ENCODE results near the gene GDPGP1. TPM values are rescaled to one million over a fixed set of nuclear protein-coding genes. Genes with fewer than 3 reads are reported as not detected.

GDPGP1 gene
- total RNA-seq, 4 donors from 2014 or later = 7.1 to 28.1 (median 13.6) TPM

GRCh38 chr15:90231028-90232017 lies 2.7 kb upstream of the GDPGP1 start:
- Histone ChIP-seq H3K27me3 (no peaks in the 10 kb centered on the region), H3K27ac (peak overlapping the region; percentile 42 to 52 (median 43)), H3K4me1 (peaks cover 20 to 25% of the 10 kb centered on the region in 2 donors), H3K9me3 (no peaks in the 10 kb centered on the region), H3K4me3 (replicated peaks in 1 of 3) (no peak overlapping the region), H3K36me3 (peaks cover 39 to 47% of the 10 kb centered on the region in 2 donors)
- intact Hi-C loops (cut with DNase I) = no loop called here
- TF ChIP-seq POLR2A (IDR thresholded peaks at IDR 0.05) (no peak), CTCF (IDR thresholded peaks at IDR 0.05) (no peak)
- WGBS, 2 donors = 65 to 83% methylated on average over 19 to 27 of the region's 27 CpGs
- peak; percentile 12 to 13 for DNase-seq

DNA sequence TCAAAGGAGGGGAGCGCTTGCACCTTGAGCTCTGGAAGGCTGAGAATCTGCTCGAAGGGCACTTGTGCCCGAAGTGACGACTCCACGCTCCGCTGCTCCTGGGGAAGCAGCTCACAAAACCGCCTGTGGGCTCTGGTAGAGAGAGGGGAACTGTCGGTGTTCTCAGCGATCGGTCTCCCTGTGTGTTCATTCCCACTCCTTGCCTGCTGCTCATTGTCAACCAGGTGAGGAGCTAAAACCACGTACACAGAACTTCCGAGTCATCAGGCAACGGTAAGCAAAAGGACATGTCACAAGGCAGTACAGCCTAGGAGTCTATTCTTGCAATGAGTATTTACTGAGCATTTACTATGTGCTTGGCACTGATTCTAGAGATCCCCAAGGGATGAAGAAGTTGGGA lies 1.8 kb upstream of the GDPGP1 start:
- intact Hi-C loops (cut with DNase I) = no loop called here

DNA sequence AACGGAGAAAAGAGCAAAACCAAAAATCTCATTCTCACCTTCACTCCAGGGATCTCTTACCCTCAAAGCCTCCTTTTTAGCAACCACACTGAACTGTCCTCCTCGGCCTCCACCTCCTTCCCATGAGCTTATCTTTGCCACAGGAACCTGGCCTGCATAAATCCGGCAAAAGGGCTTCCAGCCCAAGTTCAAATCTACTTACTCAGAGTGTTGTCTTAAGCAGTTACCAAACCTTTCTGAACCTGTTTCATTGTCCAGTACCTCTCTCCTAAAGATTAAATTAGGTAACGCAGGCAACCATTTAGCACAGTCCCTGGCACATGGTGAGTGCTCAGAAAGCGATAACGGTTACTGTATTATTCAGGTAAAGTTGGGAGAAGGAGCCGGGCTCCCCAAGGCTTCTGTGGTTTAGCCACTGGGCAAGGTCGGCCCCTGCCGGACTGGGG lies 1.0 kb upstream of the GDPGP1 start:
- H3K27ac ChIP-seq = peak overlapping the region; percentile 76 to 88 (median 86)
- WGBS, 2 donors = 7 to 11% methylated on average over 9 of the region's 9 CpGs
- peaks cover 20 to 25% of the 10 kb centered on the region in 2 donors for H3K4me1 ChIP-seq
- H3K27me3 ChIP-seq = no peaks in the 10 kb centered on the region
- TF ChIP-seq CTCF (IDR thresholded peaks at IDR 0.05) (peak in 4 of 6 experiments; percentile 46 to 54 (median 50)), POLR2A (IDR thresholded peaks at IDR 0.05) (no peak)
- H3K9me3 ChIP-seq = no peaks in the 10 kb centered on the region
- peak overlapping the region; percentile 66 to 95 (median 67) for H3K4me3 ChIP-seq (replicated peaks in 1 of 3)
- intact Hi-C loops (cut with DNase I) = no loop called here
- H3K36me3 ChIP-seq = peaks cover 32 to 35% of the 10 kb centered on the region in 2 donors
- DNase-seq = peak in 1 of 2 donors; percentile 8

More for the DNA sequence above, 1.8 kb upstream of the GDPGP1 start:
- peak overlapping the region; percentile 42 to 52 (median 43) for H3K27ac ChIP-seq
- peaks cover 20 to 25% of the 10 kb centered on the region in 2 donors for H3K4me1 ChIP-seq
- no peaks in the 10 kb centered on the region for H3K27me3 ChIP-seq
- 49 to 50% methylated on average over 13 of the region's 13 CpGs for WGBS, 2 donors
- no peaks in the 10 kb centered on the region for H3K9me3 ChIP-seq
- TF ChIP-seq POLR2A (IDR thresholded peaks at IDR 0.05) (no peak), CTCF (IDR thresholded peaks at IDR 0.05) (no peak)
- peak overlapping the region in 1 of 3 donors; percentile 66 for H3K4me3 ChIP-seq (replicated peaks in 1 of 3)
- H3K36me3 ChIP-seq = peaks cover 36 to 42% of the 10 kb centered on the region in 2 donors
- DNase-seq = peak; percentile 62 to 69

DNA sequence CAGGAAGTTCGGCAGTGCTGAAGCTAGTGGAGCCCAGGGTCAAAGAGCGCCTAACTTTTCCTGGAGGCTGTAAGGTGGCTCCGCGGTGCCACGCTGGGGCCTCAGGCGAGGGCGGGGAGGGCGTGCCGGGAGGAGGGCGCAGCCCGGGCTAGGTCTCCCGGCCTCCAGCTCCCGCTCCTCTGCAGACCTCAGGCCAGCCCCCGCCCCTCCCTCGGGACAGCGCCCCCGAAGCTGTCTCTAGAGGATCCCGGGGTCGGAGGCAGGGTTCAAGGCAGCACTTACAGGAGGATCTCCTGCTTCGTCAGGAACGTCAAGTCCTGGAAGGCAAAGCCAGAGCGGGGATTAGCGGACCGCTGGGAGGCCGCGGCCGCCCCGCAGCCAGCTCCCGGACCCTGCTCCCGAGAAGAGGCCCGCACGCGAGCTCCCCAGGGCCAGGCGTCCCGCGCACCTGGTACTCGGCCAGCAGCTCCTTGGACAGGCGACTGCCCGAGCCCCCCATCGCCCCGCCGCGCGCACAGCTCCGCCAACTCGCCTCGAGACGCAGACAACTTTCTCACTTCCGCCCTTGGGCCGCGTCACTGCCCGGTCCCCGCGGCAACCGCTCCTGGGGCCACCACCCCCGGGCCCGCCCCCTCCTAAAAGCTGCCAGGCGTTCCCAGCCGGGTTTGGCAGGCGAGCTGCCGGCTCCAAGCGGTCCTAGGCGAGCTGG lies 468 bp upstream of the GDPGP1 start, which contains the start of gene CIB1:
TSS of gene CIB1 (minus strand) at position 555 of the 709 bp plus-strand sequence. CDS start at position 499, 56 bp downstream.
- H3K4me1 ChIP-seq = peaks cover 20 to 25% of the 10 kb centered on the region in 2 donors
- peak; percentile 98 for DNase-seq
- H3K9me3 ChIP-seq = no peaks in the 10 kb centered on the region
- H3K27me3 ChIP-seq = no peaks in the 10 kb centered on the region
- TF ChIP-seq CTCF (IDR thresholded peaks at IDR 0.05) (peak in 1 of 6 experiments; percentile 0), POLR2A (IDR thresholded peaks at IDR 0.05) (peak; percentile 70 to 85)
- 0% methylated on average over 2 to 15 of the region's 63 CpGs for WGBS, 2 donors
- peak within 1 kb of the TSS; percentile 77 to 88 (median 86) for H3K27ac ChIP-seq
- intact Hi-C loops (cut with DNase I) = no loop called here
- H3K36me3 ChIP-seq = peaks cover 29 to 32% of the 10 kb centered on the region in 2 donors
- H3K4me3 ChIP-seq (replicated peaks in 1 of 3) = peak within 1 kb of the TSS; percentile 70 to 95 (median 72)

Data from thyroid gland (tissue), 4 donors.